H9 (cell line): ENCODE results near the gene BTBD6. TPM values are rescaled to one million over a fixed set of nuclear protein-coding genes. Genes with fewer than 3 reads are reported as not detected.
"Not testable (repeated sequence)": the region's sequence is repeated elsewhere in the genome, so short reads cannot be mapped to it uniquely, and the experiment has no call there.

Experiments used
- DNase-seq: peaks from one replicate; pipeline ENCODE4 v3.0.0-alpha.2; 2017
- H2AFZ ChIP-seq: one replicate; pipeline ENCODE4 v1.6.1; 2013; ENCODE audit warnings: mild to moderate bottlenecking, low read length, control low read depth, moderate library complexity
- H2AK5ac ChIP-seq: 2 replicates; pipeline ENCODE4 v1.6.1; 2013; ENCODE audit warnings: low read length, control low read depth, mixed read lengths; ENCODE audit not compliant: insufficient read length
- H2BK120ac ChIP-seq: one replicate; pipeline ENCODE4 v1.6.1; 2013; ENCODE audit warnings: low read depth, mild to moderate bottlenecking, low read length, control low read depth, inconsistent platforms; ENCODE audit not compliant: poor library complexity, severe bottlenecking
- H2BK12ac ChIP-seq: 2 replicates; pipeline ENCODE4 v1.6.1; 2013; ENCODE audit warnings: low read length, control low read depth, mixed read lengths, low read depth; ENCODE audit not compliant: insufficient read length
- H2BK15ac ChIP-seq: 2 replicates; pipeline ENCODE4 v1.6.1; 2013; ENCODE audit warnings: low read depth, low read length, control low read depth
- H2BK20ac ChIP-seq: one replicate; pipeline ENCODE4 v1.6.1; 2013; ENCODE audit warnings: low read depth, mild to moderate bottlenecking, low read length, control low read depth, inconsistent platforms; ENCODE audit not compliant: poor library complexity, severe bottlenecking
- H2BK5ac ChIP-seq: 2 replicates; pipeline ENCODE4 v1.6.1; 2013; ENCODE audit warnings: low read length, control low read depth, mixed read lengths; ENCODE audit not compliant: insufficient read length
- H3K14ac ChIP-seq: 2 replicates; pipeline ENCODE4 v1.6.1; 2013; ENCODE audit warnings: low read length, control low read depth; ENCODE audit not compliant: insufficient read depth
- H3K18ac ChIP-seq: 2 replicates; pipeline ENCODE4 v1.6.1; 2013; ENCODE audit warnings: low read depth, mild to moderate bottlenecking, mixed read lengths, low read length, control low read depth; ENCODE audit not compliant: insufficient read length
- H3K23ac ChIP-seq: 2 replicates; pipeline ENCODE4 v1.6.1; 2013; ENCODE audit warnings: low read length, control low read depth, mixed read lengths, low read depth; ENCODE audit not compliant: insufficient read length
- H3K23me2 ChIP-seq: 2 replicates; pipeline ENCODE4 v1.6.1; 2013; ENCODE audit warnings: low read depth, mild to moderate bottlenecking, mixed read lengths, low read length, control low read depth; ENCODE audit not compliant: insufficient read length, poor library complexity, severe bottlenecking
- H3K27ac ChIP-seq: 2 replicates; pipeline ENCODE4 v1.5.1; 2013; ENCODE audit warnings: low read length, control low read depth, mixed read lengths, low read depth; ENCODE audit not compliant: insufficient read length
- H3K27me3 ChIP-seq: 2 replicates; pipeline ENCODE4 v1.6.1; 2013; ENCODE audit warnings: low read length, control low read depth, inconsistent platforms; ENCODE audit not compliant: insufficient read depth
- H3K4ac ChIP-seq: 2 replicates; pipeline ENCODE4 v1.6.1; 2013; ENCODE audit warnings: low read depth, mild to moderate bottlenecking, control low read depth, inconsistent platforms, low read length, moderate library complexity
- H3K4me1 ChIP-seq: 2 replicates; pipeline ENCODE4 v1.6.1; 2013; ENCODE audit warnings: low read length, control low read depth, inconsistent platforms; ENCODE audit not compliant: insufficient read depth
- H3K4me2 ChIP-seq: 2 replicates; pipeline ENCODE4 v1.6.1; 2013; ENCODE audit warnings: low read length, control low read depth, mixed read lengths; ENCODE audit not compliant: insufficient read length, insufficient read depth
- H3K56ac ChIP-seq: 2 replicates; pipeline ENCODE4 v1.6.1; 2013; ENCODE audit warnings: low read depth, mild to moderate bottlenecking, mixed read lengths, low read length, control low read depth; ENCODE audit not compliant: insufficient read length
- H3K79me1 ChIP-seq: 2 replicates; pipeline ENCODE4 v1.6.1; 2013; ENCODE audit warnings: low read depth, mild to moderate bottlenecking, moderate library complexity, low read length, control low read depth, inconsistent platforms; ENCODE audit not compliant: insufficient read depth, poor library complexity, severe bottlenecking
- H3K79me2 ChIP-seq: 2 replicates; pipeline ENCODE4 v1.6.1; 2013; ENCODE audit warnings: low read length, control low read depth, inconsistent platforms; ENCODE audit not compliant: insufficient read depth
- H3K9ac ChIP-seq: 2 replicates; pipeline ENCODE4 v1.6.1; 2013; ENCODE audit warnings: low read length, control low read depth, mixed read lengths; ENCODE audit not compliant: insufficient read length; ENCODE audit errors: extremely low read depth
- H3K9me3 ChIP-seq: one replicate; pipeline ENCODE4 v1.6.1; 2013; ENCODE audit warnings: low read depth, low read length, inconsistent platforms; ENCODE audit not compliant: control insufficient read depth
- H3T11ph ChIP-seq: one replicate; pipeline ENCODE4 v1.6.1; 2013; ENCODE audit warnings: mild to moderate bottlenecking, low read length, control low read depth, inconsistent platforms
- H4K20me1 ChIP-seq: one replicate; pipeline ENCODE4 v1.6.1; 2013; ENCODE audit not compliant: control insufficient read depth, insufficient read length, insufficient read depth
- H4K5ac ChIP-seq: 2 replicates; pipeline ENCODE4 v1.6.1; 2013; ENCODE audit warnings: low read depth, mild to moderate bottlenecking, mixed read lengths, low read length, control low read depth; ENCODE audit not compliant: insufficient read length
- H4K8ac ChIP-seq: replicated peaks from 2 replicates; pipeline ENCODE4 v1.6.1; 2013; ENCODE audit warnings: low read length, control low read depth, mixed read lengths, low read depth; ENCODE audit not compliant: insufficient read length
- H4K91ac ChIP-seq: 2 replicates; pipeline ENCODE4 v1.6.1; 2013; ENCODE audit warnings: low read depth, mild to moderate bottlenecking, moderate library complexity, mixed read lengths, low read length, control low read depth; ENCODE audit not compliant: insufficient read length
- H3K27ac Mint-ChIP-seq, 3 experiments: 2 replicates in 2 of 3; 3 replicates in 1 of 3; pipeline ENCODE4 v1.8.0; 2020 to 2021; ENCODE audit warnings: mixed read lengths in 3 of 3, mild to moderate bottlenecking in 1 of 3, moderate library complexity in 1 of 3
- H3K27me3 Mint-ChIP-seq: 2 replicates; pipeline ENCODE4 v1.8.0; 2021; ENCODE audit warnings: low read depth, mild to moderate bottlenecking, moderate library complexity, mixed read lengths
- H3K36me3 Mint-ChIP-seq, 3 experiments: 2 replicates in 2 of 3; 3 replicates in 1 of 3; pipeline ENCODE4 v1.8.0; 2020 to 2021; ENCODE audit warnings: low read depth in 3 of 3, mixed read lengths in 3 of 3; ENCODE audit not compliant: insufficient read depth in 1 of 3
- H3K4me1 Mint-ChIP-seq, 2 experiments: 2 replicates each; pipeline ENCODE4 v1.8.0; 2020; ENCODE audit warnings: mixed read lengths in 2 of 2
- H3K4me3 Mint-ChIP-seq, 2 experiments: 2 replicates in 1 of 2; 3 replicates in 1 of 2; pipeline ENCODE4 v1.8.0; 2020 to 2021; ENCODE audit warnings: mild to moderate bottlenecking in 2 of 2, mixed read lengths in 2 of 2, moderate library complexity in 1 of 2
- H3K9me3 Mint-ChIP-seq, 2 experiments: 2 replicates in 1 of 2; 3 replicates in 1 of 2; pipeline ENCODE4 v1.8.0; 2020; ENCODE audit warnings: mild to moderate bottlenecking in 2 of 2, mixed read lengths in 2 of 2, moderate library complexity in 1 of 2
- WGBS: extraction: QIAGEN DNeasy Blood & Tissue Kit; methylation state at CpG from one replicate; pipeline ENCODE4 v1.1.7; 2013; ENCODE audit warnings: missing lambda C conversion rate, low lambda C conversion rate, mixed read lengths; ENCODE audit not compliant: insufficient read length; ENCODE audit errors: extremely low coverage; 5-methylcytosine and 5-hydroxymethylcytosine counted together
- total RNA-seq: library from RNA; stranded (reverse); gene quantifications from 2 replicates; pipeline ENCODE4 v1.2.1, GENCODE V29; 2021
- TF ChIP-seq, protein P1 (sequence below): fragments of 200-600 bp; sonication (generic); conservative IDR thresholded peaks from 3 replicates; pipeline ENCODE4 v1.8.0; 2021; ENCODE audit warnings: antibody characterized with exemption, mild to moderate bottlenecking

Gene BTBD6
- total RNA-seq, 1 experiment from 2014 or later = 23.3 TPM

DNA sequence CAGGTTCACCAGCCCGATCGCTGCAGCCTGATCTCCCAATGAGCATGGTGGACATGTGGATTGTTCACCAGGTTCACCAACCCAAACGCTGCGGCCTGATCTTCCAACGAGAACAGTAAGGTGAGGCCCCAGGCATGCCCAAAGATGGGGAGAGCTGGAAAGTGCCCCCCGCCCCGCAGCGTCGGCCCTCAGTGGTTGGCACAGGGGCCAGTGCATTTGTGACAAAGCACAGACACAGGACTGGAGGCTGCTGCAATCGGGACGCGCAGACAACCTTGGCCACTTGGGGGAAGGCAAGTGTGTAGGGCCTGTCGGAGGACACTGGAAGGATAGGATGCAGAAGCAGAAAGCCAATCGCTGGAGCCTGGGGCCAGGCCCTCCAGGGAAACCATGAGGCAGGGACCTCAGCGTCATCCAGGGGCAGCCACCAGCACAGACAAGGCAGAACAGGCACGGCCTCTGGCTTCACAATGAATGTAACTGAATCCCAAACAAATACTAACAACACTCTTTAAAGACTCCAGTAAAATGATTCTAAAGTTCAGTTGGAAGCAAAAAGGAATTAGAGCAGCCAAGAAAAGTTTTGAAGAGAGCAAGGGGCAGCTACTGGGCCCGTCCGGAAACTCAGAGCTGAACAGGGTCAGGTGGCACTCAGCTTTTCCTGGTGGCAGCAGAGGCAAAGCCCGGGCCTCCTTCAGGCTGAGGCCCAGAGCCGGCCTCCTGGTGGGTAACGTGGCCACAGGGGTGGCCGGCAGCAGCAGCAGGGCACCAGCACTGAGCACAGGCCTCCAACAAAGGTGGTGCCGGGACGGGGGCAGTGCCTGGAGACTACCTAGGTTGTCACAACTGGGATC is 39.1 kb downstream of the BTBD6 start:
- peaks cover 0 to 8% (median 0%) of the 10 kb centered on the region in 3 experiments; a peak in 3 of 7 replicates for H3K36me3 Mint-ChIP-seq
- no peak overlapping the region for H2BK5ac ChIP-seq
- H3K23ac ChIP-seq = no peak overlapping the region
- no peak overlapping the region for H3K18ac ChIP-seq
- no peaks in the 10 kb centered on the region for H3K23me2 ChIP-seq
- no peak overlapping the region for H3K4ac ChIP-seq
- H2AK5ac ChIP-seq = no peak overlapping the region
- TF ChIP-seq, protein P1, sequence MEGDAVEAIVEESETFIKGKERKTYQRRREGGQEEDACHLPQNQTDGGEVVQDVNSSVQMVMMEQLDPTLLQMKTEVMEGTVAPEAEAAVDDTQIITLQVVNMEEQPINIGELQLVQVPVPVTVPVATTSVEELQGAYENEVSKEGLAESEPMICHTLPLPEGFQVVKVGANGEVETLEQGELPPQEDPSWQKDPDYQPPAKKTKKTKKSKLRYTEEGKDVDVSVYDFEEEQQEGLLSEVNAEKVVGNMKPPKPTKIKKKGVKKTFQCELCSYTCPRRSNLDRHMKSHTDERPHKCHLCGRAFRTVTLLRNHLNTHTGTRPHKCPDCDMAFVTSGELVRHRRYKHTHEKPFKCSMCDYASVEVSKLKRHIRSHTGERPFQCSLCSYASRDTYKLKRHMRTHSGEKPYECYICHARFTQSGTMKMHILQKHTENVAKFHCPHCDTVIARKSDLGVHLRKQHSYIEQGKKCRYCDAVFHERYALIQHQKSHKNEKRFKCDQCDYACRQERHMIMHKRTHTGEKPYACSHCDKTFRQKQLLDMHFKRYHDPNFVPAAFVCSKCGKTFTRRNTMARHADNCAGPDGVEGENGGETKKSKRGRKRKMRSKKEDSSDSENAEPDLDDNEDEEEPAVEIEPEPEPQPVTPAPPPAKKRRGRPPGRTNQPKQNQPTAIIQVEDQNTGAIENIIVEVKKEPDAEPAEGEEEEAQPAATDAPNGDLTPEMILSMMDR = 0 out of 3 replicates have a peak, but pooled peaks have one; percentile 18
- no peaks in the 10 kb centered on the region for H3K9me3 Mint-ChIP-seq
- H3T11ph ChIP-seq = no peak overlapping the region
- no peak overlapping the region for H3K4me2 ChIP-seq
- H3K27me3 ChIP-seq = no peaks in the 10 kb centered on the region
- peaks cover 5 to 11% of the 10 kb centered on the region in 2 experiments for H3K4me1 Mint-ChIP-seq
- no peak overlapping the region for H4K5ac ChIP-seq
- no peaks in the 10 kb centered on the region for H4K20me1 ChIP-seq
- H2BK20ac ChIP-seq = no peak overlapping the region
- no peak overlapping the region for H2AFZ ChIP-seq
- no peak overlapping the region for H4K8ac ChIP-seq
- no peak overlapping the region for H2BK12ac ChIP-seq
- no peak overlapping the region for H2BK120ac ChIP-seq
- H3K9me3 ChIP-seq = no peaks in the 10 kb centered on the region
- H2BK15ac ChIP-seq = no peak overlapping the region
- H3K79me1 ChIP-seq = no peaks in the 10 kb centered on the region
- H3K79me2 ChIP-seq = peaks cover 3% of the 10 kb centered on the region; the same call in 1 of the 2 replicates
- no CpG with 5 or more reads among the region's 24 CpGs for WGBS
- no peak overlapping the region for H4K91ac ChIP-seq
- H3K14ac ChIP-seq = no peak overlapping the region
- H3K4me1 ChIP-seq = no peaks in the 10 kb centered on the region
- no peak for DNase-seq
- H3K56ac ChIP-seq = no peak overlapping the region
- H3K4me3 Mint-ChIP-seq = no peak overlapping the region
- no peak overlapping the region for H3K27ac ChIP-seq
- no peak overlapping the region for H3K9ac ChIP-seq
- no peaks in the 10 kb centered on the region for H3K27me3 Mint-ChIP-seq
- peak overlapping the region in 2 of 3 experiments; percentile 22 to 56; a peak in 2 of 7 replicates for H3K27ac Mint-ChIP-seq

GRCh38 chr14:105288936-105289335 is 40.6 kb downstream of the BTBD6 start:
- not testable (repeated sequence) for H3K9ac ChIP-seq, H4K91ac ChIP-seq, H3K27me3 Mint-ChIP-seq, H2BK20ac ChIP-seq, H3K9me3 Mint-ChIP-seq, H3K27ac Mint-ChIP-seq, H3K4me1 Mint-ChIP-seq, H3K23ac ChIP-seq, H3K4me2 ChIP-seq, H3K4me3 Mint-ChIP-seq, H2BK120ac ChIP-seq, H2BK15ac ChIP-seq, H3K79me1 ChIP-seq, H3K18ac ChIP-seq, H2AK5ac ChIP-seq, H3K4ac ChIP-seq, H3K36me3 Mint-ChIP-seq, H3K14ac ChIP-seq, H3K27me3 ChIP-seq, H2AFZ ChIP-seq, DNase-seq, H2BK12ac ChIP-seq, H3K9me3 ChIP-seq, H3K4me1 ChIP-seq, H3T11ph ChIP-seq, H4K8ac ChIP-seq, H4K5ac ChIP-seq, H2BK5ac ChIP-seq, H3K23me2 ChIP-seq, H3K79me2 ChIP-seq, H3K56ac ChIP-seq, H3K27ac ChIP-seq, H4K20me1 ChIP-seq
- no CpG with 5 or more reads among the region's 6 CpGs for WGBS
